Measurements from ENCODE around the gene PITPNM1. TPM values are rescaled to one million over a fixed set of nuclear protein-coding genes. Genes with fewer than 3 reads are reported as not detected.

The PITPNM1 gene
- polyA plus RNA-seq, 1 donor (not counting 4 experiments of a cell fraction or from before 2014, with no cell fraction given): 15.9 TPM

- dilution Hi-C loops (cut with MboI; ENCODE audit: extremely low pct_ligation_motif_present, low sequenced_read_pairs): no loop called here
- H3K36me3 ChIP-seq (ENCODE audit: control insufficient read depth in 2 of 2, extremely low read depth in 1 of 2, insufficient read depth in 2 of 2, low read length in 2 of 2): peaks cover 9 to 18% of the 10 kb centered on the region in 2 experiments
- no peak for TF ChIP-seq EZH2 (IDR thresholded peaks at IDR 0.05; ENCODE audit: low read length)
- TF ChIP-seq CTCF (optimal IDR thresholded peaks at IDR 0.05 in 1 of 3, IDR thresholded peaks at IDR 0.05 in 1 of 3, conservative IDR thresholded peaks at IDR 0.05 in 1 of 3; ENCODE audit: extremely low read depth in 1 of 3, insufficient read depth in 2 of 3, low read length in 3 of 3): no peak
Observed at GRCh38 chr11:67501854-67502253, 3.3 kb downstream of the PITPNM1 start.

GRCh38 chr11:67500831-67501715 is 4.1 kb downstream of the PITPNM1 start:
- Histone ChIP-seq H3K27ac (ENCODE audit: control insufficient read depth, insufficient read depth, low read length) (no peak overlapping the region), H3K9me3 (ENCODE audit: control insufficient read depth, low read depth, low read length) (no peaks in the 10 kb centered on the region), H3K4me3 (ENCODE audit: control insufficient read depth in 2 of 3, extremely low read depth in 1 of 3, insufficient read depth in 2 of 3, low read depth in 1 of 3, low read length in 3 of 3) (no peak overlapping the region), H3K27me3 (ENCODE audit: control insufficient read depth, extremely low read depth, insufficient read depth, low read length) (no peaks in the 10 kb centered on the region), H4K20me1 (ENCODE audit: control insufficient read depth, extremely low read depth, insufficient read depth, low read length) (no peaks in the 10 kb centered on the region), H3K4me1 (ENCODE audit: control insufficient read depth, extremely low read depth, insufficient read depth, low read length) (peaks cover 7% of the 10 kb centered on the region), H3K9me1 (ENCODE audit: control insufficient read depth, extremely low read depth, insufficient read depth, low read length) (no peaks in the 10 kb centered on the region), H3K9ac (ENCODE audit: control insufficient read depth, extremely low read depth, insufficient read depth, low read length) (no peak overlapping the region), H3K4me2 (ENCODE audit: control insufficient read depth, extremely low read depth, insufficient read depth, low read depth, low read length) (no peak overlapping the region), H2AFZ (ENCODE audit: control insufficient read depth, low read length) (no peak overlapping the region), H3K79me2 (ENCODE audit: control insufficient read depth, insufficient read depth, low read length) (peaks cover 8% of the 10 kb centered on the region), H3K36me3 (ENCODE audit: control insufficient read depth in 2 of 2, extremely low read depth in 1 of 2, insufficient read depth in 2 of 2, low read length in 2 of 2) (peaks cover 9 to 20% of the 10 kb centered on the region in 2 experiments)
- no peak for TF ChIP-seq CTCF (optimal IDR thresholded peaks at IDR 0.05 in 1 of 3, IDR thresholded peaks at IDR 0.05 in 1 of 3, conservative IDR thresholded peaks at IDR 0.05 in 1 of 3; ENCODE audit: extremely low read depth in 1 of 3, insufficient read depth in 2 of 3, low read length in 3 of 3)
- TF ChIP-seq EZH2 (IDR thresholded peaks at IDR 0.05; ENCODE audit: low read length): no peak
- FAIRE-seq: no peak
- dilution Hi-C loops (cut with MboI; ENCODE audit: extremely low pct_ligation_motif_present, low sequenced_read_pairs): no loop called here
- DNase-seq (ENCODE audit: low read depth, low spot score): no peak

More at GRCh38 chr11:67501854-67502253, 3.3 kb downstream of the PITPNM1 start:
- Histone ChIP-seq H3K27me3 (ENCODE audit: control insufficient read depth, extremely low read depth, insufficient read depth, low read length) (no peaks in the 10 kb centered on the region), H3K27ac (ENCODE audit: control insufficient read depth, insufficient read depth, low read length) (no peak overlapping the region), H3K9me3 (ENCODE audit: control insufficient read depth, low read depth, low read length) (no peaks in the 10 kb centered on the region), H4K20me1 (ENCODE audit: control insufficient read depth, extremely low read depth, insufficient read depth, low read length) (no peaks in the 10 kb centered on the region), H3K4me3 (ENCODE audit: control insufficient read depth in 2 of 3, extremely low read depth in 1 of 3, insufficient read depth in 2 of 3, low read depth in 1 of 3, low read length in 3 of 3) (no peak overlapping the region), H3K9me1 (ENCODE audit: control insufficient read depth, extremely low read depth, insufficient read depth, low read length) (no peaks in the 10 kb centered on the region), H3K9ac (ENCODE audit: control insufficient read depth, extremely low read depth, insufficient read depth, low read length) (no peak overlapping the region), H2AFZ (ENCODE audit: control insufficient read depth, low read length) (no peak overlapping the region), H3K4me2 (ENCODE audit: control insufficient read depth, extremely low read depth, insufficient read depth, low read depth, low read length) (no peak overlapping the region), H3K79me2 (ENCODE audit: control insufficient read depth, insufficient read depth, low read length) (peaks cover 14% of the 10 kb centered on the region), H3K4me1 (ENCODE audit: control insufficient read depth, extremely low read depth, insufficient read depth, low read length) (peaks cover 15% of the 10 kb centered on the region)
- DNase-seq (ENCODE audit: low read depth, low spot score): no peak
- no peak for FAIRE-seq
